ENCODE data around the gene KIF2C.
"Not testable (repeated sequence)": the region's sequence is repeated elsewhere in the genome, so short reads cannot be mapped to it uniquely, and the experiment has no call there.

The KIF2C gene

DNA sequence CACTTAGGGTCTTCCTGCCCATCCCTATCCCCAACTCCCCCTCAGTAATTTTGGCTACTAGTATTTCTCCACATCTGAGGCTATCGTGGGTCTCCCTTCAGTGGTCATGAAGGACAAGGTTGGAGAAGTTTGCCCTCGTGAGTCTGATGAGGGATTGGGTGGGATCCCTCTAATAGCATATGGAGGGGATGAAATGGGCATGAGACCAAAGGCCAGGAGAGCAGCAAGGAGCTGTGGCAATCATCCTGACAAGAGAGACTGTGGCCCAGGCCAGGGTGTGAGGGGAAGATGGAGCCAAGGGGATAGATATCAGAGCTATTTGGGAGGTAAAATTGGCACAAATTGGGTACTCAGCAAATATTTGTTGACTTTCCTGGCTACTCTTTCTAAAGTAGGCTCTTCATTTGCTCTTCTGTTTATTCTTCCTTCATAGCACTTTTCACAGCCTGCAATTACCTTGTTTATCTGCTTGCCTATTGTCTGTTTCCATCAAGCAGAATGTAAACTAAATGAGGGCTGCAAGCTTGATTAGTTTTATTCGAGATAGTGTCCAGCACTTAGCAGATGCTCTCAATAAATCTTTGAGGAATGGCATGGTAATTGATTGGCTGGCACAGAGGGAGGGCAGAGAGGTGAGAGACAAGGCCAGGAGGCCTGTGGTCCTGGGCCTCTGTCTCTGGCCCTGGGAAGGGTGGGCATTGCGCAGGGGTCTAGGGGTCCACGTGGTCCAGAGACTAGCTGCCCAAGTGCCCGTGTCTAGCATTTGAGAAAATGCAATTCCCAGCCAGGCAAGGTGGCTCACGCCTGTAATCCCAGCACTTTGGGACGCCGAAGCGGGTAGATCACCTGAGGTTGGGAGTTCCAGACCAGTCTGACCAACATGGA lies 59.1 kb downstream of the KIF2C start:
- DNase-seq (ENCODE audit: low read depth in 2 of 2), result no peak

DNA sequence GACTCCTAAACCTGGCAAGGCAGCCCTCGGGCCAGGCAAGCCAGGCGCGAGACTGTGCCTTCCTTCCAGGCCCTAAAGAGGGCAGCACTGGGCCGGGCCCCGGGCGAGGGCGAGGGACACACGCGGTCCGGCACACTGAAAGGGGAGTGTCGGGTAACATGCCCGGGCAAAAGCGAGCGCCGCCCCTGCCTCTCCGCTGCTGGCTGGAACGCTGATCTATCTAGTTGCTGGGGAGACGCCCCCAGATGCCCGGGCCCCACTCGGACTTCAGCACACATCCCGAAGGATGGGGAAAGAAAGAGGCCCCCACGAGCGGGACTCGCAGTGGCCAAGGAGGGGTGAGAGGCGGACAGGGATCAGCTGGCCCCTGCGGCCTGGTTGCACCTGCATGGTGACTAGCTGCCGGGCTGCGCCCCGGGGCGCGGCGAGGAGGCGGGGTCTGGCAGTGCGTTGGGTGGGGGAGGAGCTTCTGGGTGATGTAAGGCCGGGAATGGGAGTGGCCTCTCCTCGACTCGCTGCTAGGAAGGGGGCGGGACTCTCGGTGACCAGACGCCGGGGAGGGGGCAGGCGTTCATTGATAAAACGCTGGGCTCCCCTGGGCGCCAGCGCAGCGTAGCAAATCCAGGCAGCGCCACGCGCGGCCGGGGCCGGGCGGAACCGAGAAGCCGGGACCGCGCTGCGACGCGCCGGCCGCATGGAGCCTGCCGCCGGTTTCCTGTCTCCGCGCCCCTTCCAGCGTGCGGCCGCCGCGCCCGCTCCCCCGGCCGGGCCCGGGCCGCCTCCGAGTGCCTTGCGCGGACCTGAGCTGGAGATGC lies 60.3 kb downstream of the KIF2C start, which contains the start of gene PLK3:
TSS of gene PLK3 (plus strand) at position 608 of the 815 bp plus-strand sequence. CDS start at position 695, 87 bp downstream.
- DNase-seq (ENCODE audit: low read depth in 2 of 2), result peak; percentile 94 to 98

GRCh38 chr1:44801491-44802305 lies 62.1 kb downstream of the KIF2C start:
- no peak for DNase-seq (ENCODE audit: low read depth in 2 of 2)

GRCh38 chr1:44802306-44803061 lies 62.8 kb downstream of the KIF2C start:
- DNase-seq (ENCODE audit: low read depth in 2 of 2), result no peak

DNA sequence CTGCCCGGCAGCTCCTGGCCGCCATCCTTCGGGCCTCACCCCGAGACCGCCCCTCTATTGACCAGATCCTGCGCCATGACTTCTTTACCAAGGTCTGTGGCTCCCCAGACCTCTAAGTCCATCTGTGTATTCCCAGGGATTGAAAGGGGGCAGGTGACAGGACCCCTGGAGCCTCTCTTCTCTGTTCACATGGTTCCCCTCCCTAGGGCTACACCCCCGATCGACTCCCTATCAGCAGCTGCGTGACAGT lies 63.4 kb downstream of the KIF2C start:
- DNase-seq (ENCODE audit: low read depth in 2 of 2), result no peak

DNA sequence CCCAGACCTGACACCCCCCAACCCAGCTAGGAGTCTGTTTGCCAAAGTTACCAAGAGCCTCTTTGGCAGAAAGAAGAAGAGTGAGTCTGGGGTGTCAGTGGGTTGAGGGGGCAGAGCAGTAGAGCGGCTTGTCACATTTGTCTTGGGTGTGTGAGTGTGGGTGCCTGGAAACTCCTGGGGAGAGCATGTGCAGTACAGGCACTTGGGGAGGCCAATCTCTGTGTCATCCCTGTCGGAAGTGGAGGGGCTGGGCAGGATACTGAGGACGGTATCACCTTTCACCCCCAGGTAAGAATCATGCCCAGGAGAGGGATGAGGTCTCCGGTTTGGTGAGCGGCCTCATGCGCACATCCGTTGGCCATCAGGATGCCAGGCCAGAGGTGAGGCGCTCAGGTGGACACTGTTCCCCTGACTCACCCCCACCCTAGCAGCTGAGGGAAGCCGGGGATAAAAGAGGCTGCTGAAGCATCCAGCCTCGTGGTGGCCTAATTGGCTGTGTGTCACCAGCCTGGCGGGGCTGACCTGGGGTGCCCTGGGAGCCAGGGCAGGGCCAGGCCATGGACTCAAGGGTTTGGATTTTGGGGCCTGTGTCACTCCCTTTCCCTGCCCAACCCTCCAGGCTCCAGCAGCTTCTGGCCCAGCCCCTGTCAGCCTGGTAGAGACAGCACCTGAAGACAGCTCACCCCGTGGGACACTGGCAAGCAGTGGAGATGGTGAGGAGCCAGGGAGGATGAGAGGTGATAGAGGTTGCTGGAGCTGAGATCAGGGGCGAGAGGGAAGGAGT lies 63.9 kb downstream of the KIF2C start:
- no peak for DNase-seq (ENCODE audit: low read depth in 2 of 2)

GRCh38 chr1:44805311-44806024 lies 65.8 kb downstream of the KIF2C start:
- DNase-seq (ENCODE audit: low read depth in 2 of 2), result no peak

DNA sequence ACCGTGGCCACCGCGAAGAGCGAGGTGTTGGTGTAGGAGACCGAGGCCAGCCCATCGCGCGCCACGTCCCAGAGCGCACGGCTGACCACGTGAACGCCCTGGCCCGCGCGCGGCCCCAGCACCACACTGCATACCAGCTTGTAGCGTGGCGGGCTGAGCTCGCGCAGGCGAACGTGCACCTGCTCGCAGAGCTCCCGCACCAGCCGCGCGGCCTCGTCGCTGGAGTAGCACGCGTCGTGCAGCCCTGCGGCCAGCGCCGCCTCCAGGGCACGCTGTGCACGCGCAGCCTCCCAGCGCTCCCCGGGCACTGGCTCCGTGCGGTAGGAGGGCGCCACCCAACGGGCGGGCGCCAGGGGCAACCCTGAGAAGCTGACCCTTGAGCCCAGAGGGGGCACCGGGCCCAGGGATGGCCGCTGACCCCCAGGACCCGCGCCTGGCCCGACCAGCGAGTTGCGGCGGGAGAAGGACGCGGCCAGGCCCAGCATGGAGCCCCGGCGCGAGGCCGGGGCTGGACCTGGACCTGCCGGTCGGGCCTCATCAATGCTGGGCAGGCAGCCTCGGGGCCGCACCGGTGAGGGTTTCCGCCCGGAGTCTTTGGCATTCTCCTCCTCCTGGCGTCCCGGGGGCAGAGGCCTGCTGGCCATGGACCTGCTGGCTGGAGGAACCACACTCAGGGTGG lies 66.5 kb downstream of the KIF2C start:
- DNase-seq (ENCODE audit: low read depth in 2 of 2), result no peak

GRCh38 chr1:44806704-44807363 lies 67.2 kb downstream of the KIF2C start, which contains the start of gene DYNLT4:
TSS of gene DYNLT4 (minus strand) at chr1:44807351. CDS start at chr1:44806668, 683 bp downstream.
- DNase-seq (ENCODE audit: low read depth in 2 of 2), result no peak

GRCh38 chr1:44807364-44808062 lies 67.9 kb downstream of the KIF2C start:
- peak; percentile 78 to 91 for DNase-seq (ENCODE audit: low read depth in 2 of 2)

DNA sequence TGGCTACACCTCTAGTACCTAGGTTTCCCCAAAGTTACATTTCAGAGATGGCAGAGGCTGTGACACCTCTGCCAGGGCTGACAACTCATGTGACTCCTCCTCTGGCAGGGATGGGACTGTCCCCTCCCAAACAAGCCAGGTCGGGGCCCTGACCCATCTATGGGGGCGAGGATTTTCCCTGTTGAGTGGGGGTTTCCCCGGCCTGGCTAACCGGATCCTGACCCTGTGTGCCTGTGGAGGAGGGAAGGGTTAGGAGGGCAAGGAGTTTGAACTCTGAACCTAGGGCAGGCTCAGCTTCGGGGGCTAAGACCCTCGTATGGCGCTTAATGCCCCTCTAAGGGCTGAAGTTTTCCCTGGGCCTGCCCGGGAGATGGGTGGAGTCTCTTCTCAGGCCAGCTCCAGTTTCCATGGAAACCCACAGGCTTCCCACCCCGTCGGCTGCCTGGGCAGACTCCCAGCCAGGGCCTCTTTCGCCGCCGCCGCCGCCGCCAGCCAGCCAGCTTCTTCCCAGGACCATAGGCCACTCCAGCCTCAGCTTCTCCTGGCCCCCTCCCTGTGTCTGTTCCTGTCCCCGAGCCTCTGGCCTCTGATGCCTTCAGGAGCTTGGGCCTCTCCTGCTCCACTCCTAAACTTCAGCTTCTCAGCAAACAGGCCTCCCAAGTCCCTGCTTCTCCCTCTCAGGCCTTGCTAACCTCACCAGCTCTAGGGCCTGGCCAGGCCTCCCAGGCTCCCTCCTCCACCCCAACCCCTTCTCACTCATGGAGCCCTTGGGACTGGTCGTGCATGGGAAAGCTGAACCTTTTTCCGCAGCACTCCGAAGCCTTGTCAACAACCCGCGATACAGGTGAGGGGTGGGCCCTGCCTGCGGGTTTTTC lies 68.7 kb downstream of the KIF2C start, which contains the start of gene BTBD19:
TSS of gene BTBD19 (plus strand) at position 461 of the 875 bp plus-strand sequence. CDS start at position 759, 298 bp downstream.
- DNase-seq (ENCODE audit: low read depth in 2 of 2), result peak; percentile 70 to 74

DNA sequence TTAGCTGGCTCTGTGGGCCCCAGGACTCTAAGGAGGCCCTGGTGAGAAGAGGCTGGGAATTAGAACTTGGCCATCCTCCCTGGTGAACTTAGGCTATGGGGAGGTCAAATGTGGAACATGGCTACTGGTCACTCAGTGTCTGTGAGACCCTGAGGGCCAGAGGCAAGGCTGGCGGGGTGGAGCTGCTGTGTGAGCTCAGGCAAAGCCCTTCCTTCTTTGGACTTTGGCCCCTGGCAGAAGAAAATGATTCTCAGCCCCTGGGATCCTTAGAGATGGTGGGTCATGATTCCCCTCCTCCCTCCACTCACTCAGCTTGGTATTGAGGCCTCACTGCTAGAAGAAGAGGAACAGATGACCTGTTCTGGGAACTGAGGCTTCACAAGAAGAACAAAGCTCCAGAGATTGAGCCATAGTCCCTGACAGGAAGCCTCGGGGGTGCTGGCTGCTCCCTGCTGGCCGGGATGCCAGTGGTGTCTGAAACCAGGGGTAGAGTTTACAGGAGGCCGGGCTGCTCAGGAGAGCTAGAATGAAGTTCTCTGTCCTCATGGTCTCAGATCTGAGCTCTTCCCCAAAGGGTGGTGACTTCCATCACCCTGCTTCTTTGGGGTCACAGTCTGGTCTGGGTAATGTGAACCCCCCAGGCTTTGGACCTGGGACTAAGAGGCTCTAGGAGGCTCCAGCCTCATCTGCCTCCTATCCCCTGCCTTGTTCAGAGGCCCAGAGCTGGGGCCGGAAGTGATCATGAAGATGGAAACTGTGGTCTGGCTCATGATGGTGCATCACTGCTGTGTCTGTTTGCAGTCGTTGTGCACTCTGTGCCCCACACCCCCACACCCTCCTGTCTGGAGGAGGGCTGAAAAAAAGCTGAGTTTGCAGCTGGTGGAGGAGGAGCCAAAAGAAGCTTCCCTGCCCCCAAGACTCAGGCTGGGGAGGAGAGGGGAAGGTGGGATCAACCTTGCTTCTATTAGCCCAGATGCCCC lies 69.6 kb downstream of the KIF2C start:
- peak; percentile 76 to 85 for DNase-seq (ENCODE audit: low read depth in 2 of 2)

DNA sequence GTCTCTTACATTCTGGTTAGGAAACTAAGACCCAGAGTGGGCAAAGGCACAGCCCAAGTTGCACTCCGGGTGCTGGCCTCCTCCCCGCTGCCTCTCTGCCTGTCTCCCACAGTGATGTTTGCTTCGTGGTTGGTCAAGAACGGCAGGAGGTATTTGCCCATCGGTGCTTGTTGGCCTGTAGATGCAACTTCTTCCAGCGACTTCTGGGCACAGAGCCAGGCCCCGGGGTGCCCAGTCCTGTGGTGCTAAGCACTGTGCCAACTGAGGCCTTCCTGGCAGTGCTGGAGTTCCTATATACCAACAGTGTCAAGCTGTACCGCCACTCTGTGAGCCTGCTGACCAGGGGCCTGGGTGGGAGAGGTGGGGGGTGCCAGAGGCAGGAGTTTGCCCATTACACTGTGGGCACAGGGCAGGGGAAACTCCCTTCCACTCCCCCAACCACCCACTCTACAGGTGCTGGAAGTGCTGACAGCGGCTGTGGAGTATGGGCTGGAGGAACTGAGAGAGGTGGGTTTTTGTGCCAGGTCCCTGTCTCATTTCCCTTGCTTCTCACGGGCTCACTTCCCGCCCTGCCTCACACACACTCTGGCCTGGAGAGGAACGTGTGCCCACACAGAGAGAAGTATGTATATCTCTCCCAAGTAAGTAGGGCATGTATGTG lies 70.6 kb downstream of the KIF2C start:
- DNase-seq (ENCODE audit: low read depth in 2 of 2), result no peak

- not testable (repeated sequence) for DNase-seq (ENCODE audit: low read depth in 2 of 2)
These were observed 71.1 kb downstream of the KIF2C start for GRCh38 chr1:44810762-44811105.

- no peak for DNase-seq (ENCODE audit: low read depth in 2 of 2)
These were observed 71.6 kb downstream of the KIF2C start for GRCh38 chr1:44811234-44811633.

Data from stimulated activated CD4-positive, alpha-beta T cell treated with anti-CD3 and anti-CD28 coated beads, Interleukin-12 subunit alpha, Interleukin-12 subunit beta, amount 100 ng/mL, for 24 hours (primary cell).